ENCODE measurements around the gene GLA. TPM values are rescaled to one million over a fixed set of nuclear protein-coding genes. Genes with fewer than 3 reads are reported as not detected.

Gene GLA
- total RNA-seq, 1 experiment from 2014 or later, result 41.9 TPM

- no peaks in the 10 kb centered on the region for H3K27me3 ChIP-seq (ENCODE audit: insufficient read depth, low read length)
- no peak for TF ChIP-seq CTCF (conservative IDR thresholded peaks at IDR 0.05)
Observed at GRCh38 chrX:101348452-101349192, 59.1 kb downstream of the GLA start, which contains the start of gene TIMM8A. Gene TIMM8A, minus strand, starts transcription at chrX:101348742. Its CDS starts 78 bp downstream, at chrX:101348664.

More at GRCh38 chrX:101348452-101349192, 59.1 kb downstream of the GLA start, which contains the start of gene TIMM8A:
- Histone ChIP-seq H2BK20ac (ENCODE audit: low read depth, low read length, poor library complexity, severe bottlenecking) (no peak within 1 kb of the TSS), H4K91ac (ENCODE audit: insufficient read length, low read depth, low read length) (no peak within 1 kb of the TSS), H2BK5ac (ENCODE audit: insufficient read length, low read length) (no peak within 1 kb of the TSS), H3K4ac (ENCODE audit: low read depth, low read length) (no peak within 1 kb of the TSS), H2AFZ (ENCODE audit: low read length) (no peak within 1 kb of the TSS), H3T11ph (ENCODE audit: low read length) (no peak within 1 kb of the TSS), H3K23ac (ENCODE audit: insufficient read length, low read depth, low read length) (no peak within 1 kb of the TSS), H3K23me2 (ENCODE audit: insufficient read length, low read depth, low read length, poor library complexity, severe bottlenecking) (peaks cover 3% of the 10 kb centered on the region), H3K27ac (ENCODE audit: insufficient read length, low read depth, low read length) (peak within 1 kb of the TSS; percentile 5), H2BK15ac (ENCODE audit: low read depth, low read length) (no peak within 1 kb of the TSS), H2BK120ac (ENCODE audit: low read depth, low read length, poor library complexity, severe bottlenecking) (no peak within 1 kb of the TSS), H3K4me2 (ENCODE audit: insufficient read depth, insufficient read length, low read length) (peak within 1 kb of the TSS; percentile 91), H3K9me3 (ENCODE audit: control insufficient read depth, low read depth, low read length) (peaks cover 22% of the 10 kb centered on the region), H4K8ac (replicated peaks; ENCODE audit: insufficient read length, low read depth, low read length) (no peak within 1 kb of the TSS), H4K5ac (ENCODE audit: insufficient read length, low read depth, low read length) (no peak within 1 kb of the TSS), H3K18ac (ENCODE audit: insufficient read length, low read depth, low read length) (peak within 1 kb of the TSS; percentile 95), H2AK5ac (ENCODE audit: insufficient read length, low read length) (no peak within 1 kb of the TSS), H2BK12ac (ENCODE audit: insufficient read length, low read depth, low read length) (no peak within 1 kb of the TSS), H3K14ac (ENCODE audit: insufficient read depth, low read length) (peak within 1 kb of the TSS; percentile 77; the same call in 1 of the 2 replicates), H4K20me1 (ENCODE audit: control insufficient read depth, insufficient read depth, insufficient read length) (no peaks in the 10 kb centered on the region), H3K56ac (ENCODE audit: insufficient read length, low read depth, low read length) (no peak within 1 kb of the TSS), H3K79me1 (ENCODE audit: insufficient read depth, low read depth, low read length, poor library complexity, severe bottlenecking) (no peaks in the 10 kb centered on the region), H3K9ac (ENCODE audit: extremely low read depth, insufficient read length, low read length) (peak within 1 kb of the TSS; percentile 87), H3K4me1 (ENCODE audit: insufficient read depth, low read length) (no peaks in the 10 kb centered on the region), H3K79me2 (ENCODE audit: insufficient read depth, low read length) (peaks cover 10% of the 10 kb centered on the region; the same call in 1 of the 2 replicates)
- Mint-ChIP-seq H3K9me3 (peaks cover 59 to 63% of the 10 kb centered on the region in 2 experiments), H3K27ac (peak within 1 kb of the TSS; percentile 78 to 95 (median 91); a peak in 6 of 7 replicates), H3K27me3 (ENCODE audit: low read depth) (0 out of 2 replicates have a peak, but pooled peaks cover 1% of the 10 kb centered on the region), H3K4me1 (peaks cover 5 to 11% of the 10 kb centered on the region in 2 experiments; a peak in 3 of 4 replicates), H3K36me3 (ENCODE audit: insufficient read depth in 1 of 3, low read depth in 3 of 3) (peaks cover 13 to 33% (median 15%) of the 10 kb centered on the region in 3 experiments), H3K4me3 (peak within 1 kb of the TSS; percentile 89 to 93)
- DNase-seq, result peak; percentile 77
- no CpG with 5 or more reads among the region's 55 CpGs for WGBS (ENCODE audit: extremely low coverage, insufficient read length, low lambda C conversion rate)

Measured in H9 (cell line).